ENCODE data around the gene PKNOX2. TPM values are rescaled to one million over a fixed set of nuclear protein-coding genes. Genes with fewer than 3 reads are reported as not detected.

Gene PKNOX2
- total and polyA plus RNA-seq, 2 of the 8 experiments (the other 6 are each of a cell fraction or from before 2014, with no cell fraction given), result 2.0 TPM

DNA sequence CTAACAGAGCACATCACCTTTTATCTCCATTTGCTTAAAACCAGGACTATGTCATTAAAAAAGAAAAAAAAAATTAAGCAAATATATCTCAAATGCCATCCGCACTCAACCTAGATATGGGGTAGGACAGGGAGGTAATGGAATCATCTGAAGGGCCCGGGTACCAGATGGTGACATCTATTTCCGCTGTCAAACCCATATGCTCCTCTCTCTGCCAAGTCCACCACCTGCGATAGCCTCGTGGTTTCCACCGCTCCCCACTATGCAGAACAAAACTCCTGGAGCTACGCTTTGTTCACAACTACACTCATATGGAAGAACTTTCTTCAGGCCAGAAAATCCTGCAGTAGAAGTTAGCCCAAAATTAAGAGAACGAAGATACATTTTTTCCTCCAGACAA is 300.1 kb downstream of the PKNOX2 start:
- H3K4me3 ChIP-seq (ENCODE audit: extremely low read depth in 1 of 4, insufficient read depth in 2 of 4, low read depth in 3 of 4, low read length in 4 of 4), result no peak overlapping the region
- peaks cover 0 to 8% (median 2%) of the 10 kb centered on the region in 4 experiments; a peak in 5 of 7 replicates for H3K4me1 ChIP-seq (replicated peaks in 1 of 4; ENCODE audit: control insufficient read depth in 3 of 4, insufficient read depth in 4 of 4, low read length in 3 of 4)
- H3K9ac ChIP-seq (replicated peaks in 1 of 4; ENCODE audit: extremely low read depth in 1 of 4, low read depth in 3 of 4, low read length in 3 of 4), result no peak overlapping the region
- no peak overlapping the region for H2BK120ac ChIP-seq (replicated peaks; ENCODE audit: low read depth, low read length)
- no peak overlapping the region for H2AK5ac ChIP-seq (ENCODE audit: low read depth, low read length)
- no peak overlapping the region for H3K4me2 ChIP-seq (ENCODE audit: insufficient read depth in 1 of 2, low read depth in 2 of 2, low read length in 2 of 2)
- H3K79me2 ChIP-seq (ENCODE audit: control insufficient read depth in 1 of 2, insufficient read depth in 2 of 2, low read length in 2 of 2), result no peaks in the 10 kb centered on the region
- no peak overlapping the region for H3K23ac ChIP-seq (ENCODE audit: insufficient read length)
- no peak overlapping the region for H2BK15ac ChIP-seq (ENCODE audit: low read length)
- FAIRE-seq (no peak), DNase-seq (ENCODE audit: low read depth in 1 of 2, low spot score in 2 of 2) (no peak)
- 90% methylated on average over 8 of the region's 8 CpGs; no CpG with 5 or more reads in 1 of the 2 experiments for WGBS, 2 experiments (ENCODE audit: extremely low coverage in 1 of 2, insufficient coverage in 1 of 2, insufficient read length in 1 of 2, insufficient replicate concordance in 2 of 2, low coverage in 1 of 2, low lambda C conversion rate in 2 of 2, missing lambda C conversion rate in 1 of 2)
- TF ChIP-seq CHD2 (IDR thresholded peaks at IDR 0.05; ENCODE audit: low read length) (no peak), SRF (IDR thresholded peaks at IDR 0.05; ENCODE audit: low read depth, low read length) (no peak), SP2 (IDR thresholded peaks at IDR 0.05; ENCODE audit: low read length) (no peak)
- no peak overlapping the region for H2AFZ ChIP-seq (ENCODE audit: low read length)
- H3K27ac ChIP-seq (ENCODE audit: low read depth, low read length), result no peak overlapping the region
- no peak overlapping the region for H3K56ac ChIP-seq (replicated peaks; ENCODE audit: insufficient read length, low read depth, low read length)
- no peaks in the 10 kb centered on the region for H3K9me3 ChIP-seq (ENCODE audit: insufficient read depth in 2 of 2, low read depth in 1 of 2, low read length in 1 of 2)
- H4K91ac ChIP-seq (replicated peaks; ENCODE audit: insufficient read length, low read length), result no peak overlapping the region
- peaks cover 0 to 3% (median 0%) of the 10 kb centered on the region in 4 experiments; a peak in 3 of 8 replicates for H3K36me3 ChIP-seq (ENCODE audit: control insufficient read depth in 2 of 4, insufficient read depth in 4 of 4, low read length in 3 of 4)
- ChIA-PET CTCF (ENCODE audit: partially characterized antibody) (interaction anchor here (0.6 to 2.5 kb wide), 5 partner anchors 12 to 60 kb away, joined by 3 to 10 read pairs (median 3); no protein-coding TSS in a partner anchor), POLR2A (ENCODE audit: partially characterized antibody) (interaction anchor here (0.8 to 1.2 kb wide), 2 partner anchors 12 to 21 kb away, joined by 3 read pairs; no protein-coding TSS in a partner anchor)
- no peak overlapping the region for H2BK5ac ChIP-seq (ENCODE audit: low read depth, low read length)
- H3K79me1 ChIP-seq (ENCODE audit: low read depth, low read length), result no peaks in the 10 kb centered on the region
- no peaks in the 10 kb centered on the region for H3K23me2 ChIP-seq (ENCODE audit: low read depth, low read length)
- H4K5ac ChIP-seq (ENCODE audit: insufficient read length, low read depth, low read length), result no peak overlapping the region
- H2BK12ac ChIP-seq (ENCODE audit: low read depth, low read length), result no peak overlapping the region
- no peak overlapping the region for H3K14ac ChIP-seq (ENCODE audit: insufficient read length)
- H2BK20ac ChIP-seq (ENCODE audit: low read length), result no peak overlapping the region
- no peak overlapping the region for H4K8ac ChIP-seq (ENCODE audit: extremely low read depth, insufficient read depth, low read length)
- no peaks in the 10 kb centered on the region for H4K20me1 ChIP-seq (replicated peaks in 1 of 2; ENCODE audit: control insufficient read depth in 1 of 2, insufficient read depth in 2 of 2, low read length in 2 of 2)
- no peak overlapping the region for H3K4ac ChIP-seq (replicated peaks; ENCODE audit: insufficient read length, low read depth, low read length)
- no peaks in the 10 kb centered on the region for H3K27me3 ChIP-seq (replicated peaks in 1 of 4; ENCODE audit: control insufficient read depth in 3 of 4, extremely low read depth in 1 of 4, insufficient read depth in 3 of 4, low read length in 3 of 4)
- no peak overlapping the region for H3K18ac ChIP-seq (ENCODE audit: extremely low read depth, low read length)

Measured in H1 (cell line).